COLO829 (cell line): ENCODE measurements around the gene TOX3.

Experiments used
- DNase-seq: peaks from one replicate; pipeline ENCODE4 v3.0.0; 2012; ENCODE audit warnings: low spot score

Gene TOX3

GRCh38 chr16:52398021-52398420 is 148.9 kb downstream of the TOX3 start:
- no peak for DNase-seq

DNA sequence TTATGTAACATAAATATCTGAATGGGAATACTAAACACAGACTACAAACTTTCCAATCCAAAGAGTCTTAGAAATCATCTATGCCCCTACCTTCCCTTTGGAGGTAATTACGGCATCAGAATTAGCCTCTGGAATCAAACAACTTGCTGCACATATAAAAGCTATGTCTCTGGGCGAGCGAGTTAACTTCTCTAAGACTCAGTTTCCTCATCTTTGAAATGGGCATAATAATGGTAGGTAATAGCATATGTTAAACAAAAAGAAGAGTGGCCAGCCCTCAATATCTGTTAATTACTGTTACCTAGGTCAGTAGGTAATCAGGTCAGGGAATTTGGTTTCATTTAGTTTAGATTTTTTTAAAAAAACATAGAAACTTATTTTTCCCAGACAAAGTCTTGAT is 153.5 kb downstream of the TOX3 start:
- DNase-seq: no peak

DNA sequence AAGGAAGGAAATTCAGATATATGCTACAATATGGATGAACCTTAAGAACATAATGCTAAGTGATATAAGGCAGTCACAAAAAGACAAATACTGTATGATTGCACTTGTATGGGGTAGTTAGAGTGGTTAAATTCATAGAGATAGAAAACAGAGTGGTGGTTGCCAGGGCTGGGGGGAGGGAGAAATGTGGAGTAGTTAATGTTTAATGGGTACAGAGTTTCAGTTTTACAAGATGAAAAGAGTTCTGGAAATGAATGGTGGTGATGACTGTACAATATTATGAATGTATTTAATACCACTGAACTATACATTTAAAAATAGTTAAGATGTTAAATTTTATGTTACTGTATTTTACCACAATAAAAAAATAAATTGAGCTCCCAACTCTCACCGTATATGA is 157.9 kb downstream of the TOX3 start:
- no peak for DNase-seq
